ENCODE data around the gene HOXB2.

- TF ChIP-seq POLR2A (IDR thresholded peaks at IDR 0.05): no peak
- TF ChIP-seq CTCF (IDR thresholded peaks at IDR 0.05): no peak
Observed at GRCh38 chr17:48575066-48575582, 30.2 kb upstream of the HOXB2 start.

Measured in prostate gland (tissue), 2 donors.